GM12878 (cell line): ENCODE results near the gene SCAMP5. TPM values are rescaled to one million over a fixed set of nuclear protein-coding genes. Genes with fewer than 3 reads are reported as not detected.

Experiments
- ATAC-seq: fragments of 200-7000 bp; cut with Tn5 transposase; 3 replicates; pipeline ENCODE4 v1.9.1; 2020; ENCODE audit warnings: mild to moderate bottlenecking, moderate library complexity
- BruUV-seq: library from RNA; stranded (reverse); fragments of 400-500 nt; replicated peaks from 2 replicates; lab custom pipeline; 2021; lab: Mats Ljungman, UMichigan
- CTCF ChIA-PET: fragments of 300-600 bp; sonication (Branson Sonifier 250); formaldehyde crosslinking; extraction: SDS; loops from one replicate; lab custom pipeline; 2021; ENCODE audit warnings: inconsistent platforms; lab: Yijun Ruan, JAX
- POLR2A ChIA-PET: fragments of 350-600 bp; formaldehyde crosslinking; extraction: SDS; loops from one replicate; lab custom pipeline; 2021; ENCODE audit warnings: inconsistent platforms; lab: Charles Lee
- RAD21 ChIA-PET: fragments of 300-600 bp; sonication (Branson Sonifier 250); formaldehyde crosslinking; loops from one replicate; lab custom pipeline; 2023; ENCODE audit warnings: antibody characterized with exemption; ENCODE audit not compliant: unreplicated experiment; lab: Charles Lee
- SMC1A ChIA-PET: fragments of 300-600 bp; sonication (Branson Sonifier 250); formaldehyde crosslinking; loops from one replicate; lab custom pipeline; 2023; ENCODE audit not compliant: unreplicated experiment, uncharacterized antibody; lab: Charles Lee
- DNase-seq: peaks from one replicate; pipeline ENCODE4 v3.0.0-alpha.2; 2011; ENCODE audit warnings: low read depth, low spot score
- FAIRE-seq: peaks from 3 replicates; lab custom pipeline; 2011; peaks lifted over from hg19 to GRCh38; lab: Jason Lieb, UNC
- H2AFZ ChIP-seq: 2 replicates; pipeline ENCODE4 v1.6.0; 2011; ENCODE audit warnings: low read depth, low read length, control low read depth; ENCODE audit not compliant: control insufficient read depth
- H3K27ac ChIP-seq: 2 replicates; pipeline ENCODE4 v1.5.1; 2011; ENCODE audit warnings: control low read depth; ENCODE audit not compliant: control insufficient read depth, insufficient read depth
- H3K27me3 ChIP-seq, 2 experiments: replicated peaks in 1 of 2; 2 replicates each; pipeline versions ENCODE4 v1.6.0 to v1.6.1; 2011; ENCODE audit warnings: low read length in 1 of 2; ENCODE audit not compliant: control insufficient read depth in 2 of 2, insufficient read depth in 2 of 2
- H3K36me3 ChIP-seq, 2 experiments: 2 replicates each; pipeline ENCODE4 v1.5.1; 2011; ENCODE audit warnings: low read length in 1 of 2; ENCODE audit not compliant: control insufficient read depth in 2 of 2, insufficient read depth in 2 of 2
- H3K4me1 ChIP-seq: 2 replicates; pipeline ENCODE4 v1.6.1; 2011; ENCODE audit warnings: mild to moderate bottlenecking, low read length, moderate library complexity, mixed read lengths; ENCODE audit not compliant: control insufficient read depth, insufficient read depth
- H3K4me2 ChIP-seq: 2 replicates; pipeline ENCODE4 v1.6.0; 2011; ENCODE audit warnings: control low read depth; ENCODE audit not compliant: control insufficient read depth, insufficient read depth
- H3K4me3 ChIP-seq: fragments of 200-600 bp; sonication (generic); 2 replicates; pipeline ENCODE4 v1.5.1; 2016
- H3K79me2 ChIP-seq: 2 replicates; pipeline ENCODE4 v1.6.0; 2011; ENCODE audit warnings: low read length; ENCODE audit not compliant: control insufficient read depth, insufficient read depth
- H3K9ac ChIP-seq: 2 replicates; pipeline ENCODE4 v1.8.0; 2011; ENCODE audit warnings: low read length, control low read depth, mixed read lengths; ENCODE audit not compliant: control insufficient read depth, insufficient read depth
- H3K9me3 ChIP-seq: replicated peaks from 3 replicates; pipeline ENCODE4 v1.5.1; 2011; ENCODE audit warnings: mild to moderate bottlenecking, low read length; ENCODE audit not compliant: control insufficient read depth, insufficient read depth
- H4K20me1 ChIP-seq: 2 replicates; pipeline ENCODE4 v1.6.0; 2011; ENCODE audit not compliant: control insufficient read depth, insufficient read depth
- CEBPB ChIP-seq, 2 experiments: fragments of 150-350 bp in 1 of 2; IDR thresholded peaks; 2 replicates each; pipeline ENCODE4 v1.6.1; 2012 to 2014; ENCODE audit warnings: low read depth in 2 of 2, low read length in 2 of 2, borderline replicate concordance in 1 of 2, inconsistent platforms in 1 of 2
- EED ChIP-seq: sonication (generic); IDR thresholded peaks from 2 replicates; pipeline ENCODE4 v1.6.1; 2016; ENCODE audit warnings: antibody characterized with exemption, low read depth
- EP300 ChIP-seq, 2 experiments: fragments of 150-350 bp in 1 of 2; IDR thresholded peaks; 2 replicates each; pipeline ENCODE4 v1.6.1; 2011 to 2012; ENCODE audit warnings: low read depth in 2 of 2, low read length in 2 of 2, borderline replicate concordance in 1 of 2, improper control_type of control experiment in 1 of 2, inconsistent platforms in 1 of 2; ENCODE audit not compliant: control insufficient read depth in 1 of 2
- HCFC1 ChIP-seq: fragments of 150-350 bp; IDR thresholded peaks from 2 replicates; pipeline ENCODE4 v1.6.1; 2014; ENCODE audit warnings: low read length
- HDGF ChIP-seq: fragments of 450-650 bp; IDR thresholded peaks from 2 replicates; pipeline ENCODE4 v1.6.1; 2016; ENCODE audit warnings: antibody characterized with exemption
- LARP7 ChIP-seq: fragments of 450-650 bp; IDR thresholded peaks from 2 replicates; pipeline ENCODE4 v1.6.1; 2017; ENCODE audit warnings: mild to moderate bottlenecking
- MYC ChIP-seq: IDR thresholded peaks from 2 replicates; pipeline ENCODE4 v1.6.1; 2011; ENCODE audit warnings: mild to moderate bottlenecking, low read length, moderate library complexity, inconsistent platforms; ENCODE audit not compliant: insufficient read depth, insufficient replicate concordance, insufficient read length, severe bottlenecking
- RBBP5 ChIP-seq: fragments of 200-600 bp; sonication (generic); conservative IDR thresholded peaks from 2 replicates; pipeline ENCODE4 v1.6.1; 2016
- SPI1 ChIP-seq: IDR thresholded peaks from 2 replicates; pipeline ENCODE4 v1.6.1; 2011; ENCODE audit warnings: low read depth, mild to moderate bottlenecking, low read length, moderate library complexity, borderline replicate concordance; ENCODE audit not compliant: insufficient read depth
- SREBF1 ChIP-seq: IDR thresholded peaks from 2 replicates; pipeline ENCODE4 v1.6.1; 2012; ENCODE audit warnings: mild to moderate bottlenecking, low read length
- STAT3 ChIP-seq: IDR thresholded peaks from 2 replicates; pipeline ENCODE4 v1.6.1; 2011; ENCODE audit warnings: low read depth, low read length, improper control_type of control experiment
- TARDBP ChIP-seq: IDR thresholded peaks from 2 replicates; pipeline ENCODE4 v1.6.1; 2016; ENCODE audit warnings: borderline replicate concordance
- TCF3 ChIP-seq: IDR thresholded peaks from 2 replicates; pipeline ENCODE4 v1.6.1; 2012; ENCODE audit warnings: low read depth, mild to moderate bottlenecking, low read length, borderline replicate concordance; ENCODE audit not compliant: insufficient read depth
- TCF7 ChIP-seq: IDR thresholded peaks from 2 replicates; pipeline ENCODE4 v1.6.1; 2014; ENCODE audit warnings: antibody characterized with exemption, borderline replicate concordance
- YBX1 ChIP-seq: fragments of 450-650 bp; IDR thresholded peaks from 2 replicates; pipeline ENCODE4 v1.6.1; 2016; ENCODE audit warnings: antibody characterized with exemption
- ZNF384 ChIP-seq: IDR thresholded peaks from 2 replicates; pipeline ENCODE4 v1.6.1; 2012; ENCODE audit warnings: low read depth, mild to moderate bottlenecking, low read length, improper control_type of control experiment, borderline replicate concordance
- ZZZ3 ChIP-seq: IDR thresholded peaks from 2 replicates; pipeline ENCODE4 v1.6.1; 2011; ENCODE audit warnings: low read depth; ENCODE audit not compliant: control insufficient read depth, insufficient read length
- WGBS: methylation state at CpG from one replicate; pipeline ENCODE4 v1.1.6; 2016; ENCODE audit warnings: low lambda C conversion rate; ENCODE audit not compliant: insufficient replicate concordance, insufficient coverage; ENCODE audit errors: missing lambda C conversion rate; 5-methylcytosine and 5-hydroxymethylcytosine counted together
- in situ Hi-C: fragments of 300-500 bp; cut with MboI; formaldehyde crosslinking; loops from 9 replicates; pipeline ENCODE4 v1.14.3; 2018; ENCODE audit warnings: mixed read lengths
- intact Hi-C: fragments of 100-400 bp; cut with micrococcal nuclease; formaldehyde crosslinking; loops from one replicate; pipeline ENCODE4 v1.14.2; 2022; ENCODE audit not compliant: unreplicated experiment
- polyA plus RNA-seq, 11 experiments: library from polyadenylated mRNA; depleted of rRNA in 4 of 11; unstranded in 6 of 11; stranded (reverse) in 5 of 11; fragments of >200 nt; fragmentation: Nextera tagmentation in 4 of 11; fragmentation: Illumina TruSeq in 1 of 11; extraction: Ambion mirVana in 4 of 11; extraction: Trizol in 1 of 11; gene quantifications; 1 replicate in 1 of 11; 2 replicates in 10 of 11; pipeline versions ENCODE4 v1.2.1 to v1.2.3, GENCODE V29; 2011 to 2016; ENCODE audit warnings: inconsistent platforms in 2 of 11, missing spikeins in 2 of 11, low read depth in 1 of 11
- total RNA-seq, 4 experiments: library from RNA; depleted of rRNA in 3 of 4; stranded (reverse); fragments of >200 nt in 3 of 4; fragmentation: Illumina TruSeq in 1 of 4; extraction: Trizol in 1 of 4; gene quantifications; 2 replicates each; pipeline versions ENCODE4 v1.2.1 to v1.2.3, GENCODE V29; 2013 to 2021
- TF ChIP-seq, protein P1 (sequence below): IDR thresholded peaks from 2 replicates; pipeline ENCODE4 v1.6.1; 2012; ENCODE audit warnings: low read depth, low read length, improper control_type of control experiment
- TF ChIP-seq, protein P2 (sequence below): fragments of 450-650 bp; formaldehyde crosslinking; IDR thresholded peaks from 2 replicates; pipeline ENCODE4 v1.4.0; 2022; ENCODE audit warnings: mild to moderate bottlenecking, moderate library complexity
- TF ChIP-seq, protein P3 (sequence below): fragments of 450-650 bp; IDR thresholded peaks from 2 replicates; pipeline ENCODE4 v1.6.1; 2017; ENCODE audit warnings: low read depth, mild to moderate bottlenecking, moderate library complexity

Gene SCAMP5
- total and polyA plus RNA-seq, 10 of the 15 experiments (the other 5 are each of a cell fraction or from before 2014, with no cell fraction given), result 1.6 to 41.6 (median 16.9) TPM

DNA sequence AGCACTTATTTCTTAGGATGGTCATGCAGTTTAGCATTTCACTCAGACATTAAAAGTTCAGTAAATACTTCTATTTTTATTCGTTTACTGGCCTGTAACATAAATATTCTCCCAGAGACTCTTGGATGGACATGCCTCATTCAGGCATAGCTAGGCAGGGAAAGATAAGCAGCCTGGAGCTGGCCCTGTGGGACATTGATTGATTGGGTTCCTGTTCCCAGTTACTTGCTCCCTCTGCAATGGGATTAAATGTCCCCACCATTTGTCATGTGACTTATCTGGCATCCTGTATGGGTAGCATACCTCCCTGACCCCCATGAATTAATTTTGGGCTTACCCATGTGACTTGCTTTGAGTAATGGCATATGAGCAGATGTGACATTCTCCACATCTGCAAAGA, 2.7 kb upstream of the SCAMP5 start:
- POLR2A ChIA-PET, result interaction anchor here (0.9 kb wide), 1 partner anchor 84 kb away, joined by 3 read pairs; no protein-coding TSS in a partner anchor
- H3K9ac ChIP-seq, result no peak overlapping the region

More for the DNA sequence above, 2.7 kb upstream of the SCAMP5 start:
- TF ChIP-seq ZZZ3 (no peak), YBX1 (no peak), LARP7 (no peak), STAT3 (no peak), RBBP5 (no peak), SREBF1 (no peak), MYC (no peak), HCFC1 (no peak), EP300 (IDR thresholded peaks at IDR 0.05; ENCODE audit: borderline replicate concordance in 1 of 2, control insufficient read depth in 1 of 2, low read depth in 2 of 2, low read length in 2 of 2) (no peak), EED (no peak), CEBPB (IDR thresholded peaks at IDR 0.05; ENCODE audit: borderline replicate concordance in 1 of 2, low read depth in 2 of 2, low read length in 2 of 2) (no peak), TCF7 (no peak), SPI1 (no peak), HDGF (no peak), TARDBP (no peak), TCF3 (no peak), ZNF384 (no peak)
- TF ChIP-seq, protein P1, sequence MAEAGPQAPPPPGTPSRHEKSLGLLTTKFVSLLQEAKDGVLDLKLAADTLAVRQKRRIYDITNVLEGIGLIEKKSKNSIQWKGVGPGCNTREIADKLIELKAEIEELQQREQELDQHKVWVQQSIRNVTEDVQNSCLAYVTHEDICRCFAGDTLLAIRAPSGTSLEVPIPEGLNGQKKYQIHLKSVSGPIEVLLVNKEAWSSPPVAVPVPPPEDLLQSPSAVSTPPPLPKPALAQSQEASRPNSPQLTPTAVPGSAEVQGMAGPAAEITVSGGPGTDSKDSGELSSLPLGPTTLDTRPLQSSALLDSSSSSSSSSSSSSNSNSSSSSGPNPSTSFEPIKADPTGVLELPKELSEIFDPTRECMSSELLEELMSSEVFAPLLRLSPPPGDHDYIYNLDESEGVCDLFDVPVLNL, result no peak
- TF ChIP-seq, protein P2, sequence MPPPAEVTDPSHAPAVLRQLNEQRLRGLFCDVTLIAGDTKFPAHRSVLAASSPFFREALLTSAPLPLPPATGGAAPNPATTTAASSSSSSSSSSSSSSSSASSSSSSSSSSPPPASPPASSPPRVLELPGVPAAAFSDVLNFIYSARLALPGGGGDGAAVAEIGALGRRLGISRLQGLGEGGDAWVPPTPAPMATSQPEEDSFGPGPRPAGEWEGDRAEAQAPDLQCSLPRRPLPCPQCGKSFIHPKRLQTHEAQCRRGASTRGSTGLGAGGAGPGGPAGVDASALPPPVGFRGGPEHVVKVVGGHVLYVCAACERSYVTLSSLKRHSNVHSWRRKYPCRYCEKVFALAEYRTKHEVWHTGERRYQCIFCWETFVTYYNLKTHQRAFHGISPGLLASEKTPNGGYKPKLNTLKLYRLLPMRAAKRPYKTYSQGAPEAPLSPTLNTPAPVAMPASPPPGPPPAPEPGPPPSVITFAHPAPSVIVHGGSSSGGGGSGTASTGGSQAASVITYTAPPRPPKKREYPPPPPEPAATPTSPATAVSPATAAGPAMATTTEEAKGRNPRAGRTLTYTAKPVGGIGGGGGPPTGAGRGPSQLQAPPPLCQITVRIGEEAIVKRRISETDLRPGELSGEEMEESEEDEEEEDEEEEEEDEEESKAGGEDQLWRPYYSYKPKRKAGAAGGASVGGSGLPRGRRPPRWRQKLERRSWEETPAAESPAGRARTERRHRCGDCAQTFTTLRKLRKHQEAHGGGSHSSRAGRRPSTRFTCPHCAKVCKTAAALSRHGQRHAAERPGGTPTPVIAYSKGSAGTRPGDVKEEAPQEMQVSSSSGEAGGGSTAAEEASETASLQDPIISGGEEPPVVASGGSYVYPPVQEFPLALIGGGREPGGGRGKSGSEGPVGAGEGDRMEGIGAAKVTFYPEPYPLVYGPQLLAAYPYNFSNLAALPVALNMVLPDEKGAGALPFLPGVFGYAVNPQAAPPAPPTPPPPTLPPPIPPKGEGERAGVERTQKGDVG (CRISPR knock-in tag), result no peak
- TF ChIP-seq, protein P3, sequence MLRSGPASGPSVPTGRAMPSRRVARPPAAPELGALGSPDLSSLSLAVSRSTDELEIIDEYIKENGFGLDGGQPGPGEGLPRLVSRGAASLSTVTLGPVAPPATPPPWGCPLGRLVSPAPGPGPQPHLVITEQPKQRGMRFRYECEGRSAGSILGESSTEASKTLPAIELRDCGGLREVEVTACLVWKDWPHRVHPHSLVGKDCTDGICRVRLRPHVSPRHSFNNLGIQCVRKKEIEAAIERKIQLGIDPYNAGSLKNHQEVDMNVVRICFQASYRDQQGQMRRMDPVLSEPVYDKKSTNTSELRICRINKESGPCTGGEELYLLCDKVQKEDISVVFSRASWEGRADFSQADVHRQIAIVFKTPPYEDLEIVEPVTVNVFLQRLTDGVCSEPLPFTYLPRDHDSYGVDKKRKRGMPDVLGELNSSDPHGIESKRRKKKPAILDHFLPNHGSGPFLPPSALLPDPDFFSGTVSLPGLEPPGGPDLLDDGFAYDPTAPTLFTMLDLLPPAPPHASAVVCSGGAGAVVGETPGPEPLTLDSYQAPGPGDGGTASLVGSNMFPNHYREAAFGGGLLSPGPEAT, result no peak
- H3K4me1 ChIP-seq, result no peaks in the 10 kb centered on the region; the same call in 1 of the 2 replicates
- FAIRE-seq (no peak), DNase-seq (no peak), ATAC-seq (no peak)
- no peak overlapping the region for H2AFZ ChIP-seq
- ChIA-PET SMC1A (interaction anchor here (1.2 kb wide), 1 partner anchor 31 kb away, joined by 3 read pairs; no protein-coding TSS in a partner anchor), CTCF (no interaction called here), RAD21 (no interaction called here)
- no peak overlapping the region for H3K4me3 ChIP-seq
- H3K79me2 ChIP-seq, result no peaks in the 10 kb centered on the region
- no peaks in the 10 kb centered on the region for H4K20me1 ChIP-seq
- H3K27me3 ChIP-seq, result no peaks in the 10 kb centered on the region; a peak in 1 of 4 replicates
- no peak overlapping the region for H3K4me2 ChIP-seq
- WGBS, result 7% methylated on average over 1 of the region's 1 CpG
- intact Hi-C loops, result no loop called here
- H3K36me3 ChIP-seq, result no peaks in the 10 kb centered on the region
- in situ Hi-C loops, result no loop called here
- BruUV-seq, result no TSS peak
- no peak overlapping the region for H3K27ac ChIP-seq
- H3K9me3 ChIP-seq, result no peaks in the 10 kb centered on the region
